Colonic mucosa (tissue), 4 donors: Measurements from ENCODE around the gene SORCS1. TPM values are rescaled to one million over a fixed set of nuclear protein-coding genes. Genes with fewer than 3 reads are reported as not detected.

Experiments used
- DNase-seq: peaks from one replicate; pipeline ENCODE4 v3.0.0-alpha.2; 2020
- H3K27ac ChIP-seq: fragments of 200-600 bp; one replicate; pipeline ENCODE4 v1.8.0; 2021
- H3K27me3 ChIP-seq: fragments of 200-600 bp; one replicate; pipeline ENCODE4 v1.8.0; 2021
- H3K36me3 ChIP-seq: fragments of 200-600 bp; one replicate; pipeline ENCODE4 v1.8.0; 2021
- H3K4me1 ChIP-seq: fragments of 200-600 bp; one replicate; pipeline ENCODE4 v1.8.0; 2021; ENCODE audit warnings: mild to moderate bottlenecking
- H3K4me3 ChIP-seq: fragments of 200-600 bp; one replicate; pipeline ENCODE4 v1.8.0; 2021
- H3K9ac ChIP-seq, 2 donors: one replicate each; pipeline ENCODE4 v1.7.0; 2013; ENCODE audit warnings: control low read depth in 2 of 2, low read depth in 2 of 2, low read length in 2 of 2
- H3K9me3 ChIP-seq: fragments of 200-600 bp; one replicate; pipeline ENCODE4 v1.8.0; 2021
- intact Hi-C: fragments of 100-400 bp; cut with DNase I; formaldehyde crosslinking; loops from one replicate; pipeline ENCODE4 v1.14.1; 2022
- total RNA-seq, 2 donors: library from RNA; stranded (reverse); fragmentation: NEBNext Ultra II Directional in 1 of 2; extraction: Animal tissue kit (Norgen Biotek cat#: 25700) in 1 of 2; gene quantifications; one replicate each; pipeline ENCODE4 v1.2.1, GENCODE V29; 2021
- TF ChIP-seq, protein P1 (sequence below): fragments of 200-600 bp; IDR thresholded peaks from one replicate; pipeline ENCODE4 v1.8.0; 2022; ENCODE audit warnings: antibody characterized with exemption, mild to moderate bottlenecking
- donor health status: healthy.
- donor health status: DM: no; HTN: no; CAD: no.
- donor health status: DM: no; HTN: no; CAD: no.

The SORCS1 gene
- total RNA-seq, 2 donors from 2014 or later: 0.40 to 1.6 TPM

DNA sequence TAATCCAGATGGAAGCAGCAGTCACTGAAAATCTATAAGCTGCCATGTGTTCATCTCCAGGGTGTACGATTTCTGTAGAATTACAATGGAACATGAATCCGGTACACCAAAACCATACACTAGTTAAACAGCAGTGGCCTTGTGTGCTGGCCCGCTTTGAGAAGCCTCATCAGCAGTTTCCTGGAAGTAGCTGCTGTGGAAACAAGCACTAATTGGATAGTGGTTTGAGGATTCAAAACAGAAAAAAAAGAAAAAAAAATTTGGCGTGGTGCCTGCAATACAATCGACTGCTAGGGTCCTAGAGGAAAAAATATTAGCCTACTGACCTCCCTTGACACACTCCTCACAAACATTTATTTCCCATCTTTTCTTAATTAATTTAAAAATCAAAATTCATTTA, 545.9 kb downstream of the SORCS1 start:
- no peaks in the 10 kb centered on the region for H3K4me1 ChIP-seq
- H3K9ac ChIP-seq: no peak overlapping the region
- no peak for DNase-seq
- H3K36me3 ChIP-seq: no peaks in the 10 kb centered on the region
- no peak overlapping the region for H3K4me3 ChIP-seq
- TF ChIP-seq, protein P1, sequence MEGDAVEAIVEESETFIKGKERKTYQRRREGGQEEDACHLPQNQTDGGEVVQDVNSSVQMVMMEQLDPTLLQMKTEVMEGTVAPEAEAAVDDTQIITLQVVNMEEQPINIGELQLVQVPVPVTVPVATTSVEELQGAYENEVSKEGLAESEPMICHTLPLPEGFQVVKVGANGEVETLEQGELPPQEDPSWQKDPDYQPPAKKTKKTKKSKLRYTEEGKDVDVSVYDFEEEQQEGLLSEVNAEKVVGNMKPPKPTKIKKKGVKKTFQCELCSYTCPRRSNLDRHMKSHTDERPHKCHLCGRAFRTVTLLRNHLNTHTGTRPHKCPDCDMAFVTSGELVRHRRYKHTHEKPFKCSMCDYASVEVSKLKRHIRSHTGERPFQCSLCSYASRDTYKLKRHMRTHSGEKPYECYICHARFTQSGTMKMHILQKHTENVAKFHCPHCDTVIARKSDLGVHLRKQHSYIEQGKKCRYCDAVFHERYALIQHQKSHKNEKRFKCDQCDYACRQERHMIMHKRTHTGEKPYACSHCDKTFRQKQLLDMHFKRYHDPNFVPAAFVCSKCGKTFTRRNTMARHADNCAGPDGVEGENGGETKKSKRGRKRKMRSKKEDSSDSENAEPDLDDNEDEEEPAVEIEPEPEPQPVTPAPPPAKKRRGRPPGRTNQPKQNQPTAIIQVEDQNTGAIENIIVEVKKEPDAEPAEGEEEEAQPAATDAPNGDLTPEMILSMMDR: no peak
- no peaks in the 10 kb centered on the region for H3K27me3 ChIP-seq
- H3K9me3 ChIP-seq: no peaks in the 10 kb centered on the region
- intact Hi-C loops: no loop called here
- H3K27ac ChIP-seq: no peak overlapping the region

DNA sequence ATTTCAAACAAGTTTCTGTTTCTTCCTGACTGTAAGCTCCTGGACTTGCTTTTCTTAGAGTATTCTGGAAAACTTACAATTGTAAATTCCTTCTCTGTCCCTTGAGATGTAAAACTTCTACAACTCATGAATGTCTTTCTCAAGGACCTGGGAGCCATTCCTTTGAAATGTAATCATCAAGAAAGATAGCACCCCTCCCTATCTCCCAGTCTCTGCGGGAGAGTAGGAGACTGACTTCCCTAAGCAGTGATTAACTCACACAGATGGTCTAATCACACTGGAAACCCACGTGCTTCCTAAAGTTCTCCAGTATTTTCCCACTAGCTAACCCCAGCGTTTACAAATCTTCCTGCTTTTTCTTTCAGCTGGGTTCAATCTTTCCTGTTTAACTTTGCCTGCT, 549.4 kb downstream of the SORCS1 start:
- intact Hi-C loops: no loop called here
- Histone ChIP-seq H3K4me3 (no peak overlapping the region), H3K9ac (no peak overlapping the region)

DNA sequence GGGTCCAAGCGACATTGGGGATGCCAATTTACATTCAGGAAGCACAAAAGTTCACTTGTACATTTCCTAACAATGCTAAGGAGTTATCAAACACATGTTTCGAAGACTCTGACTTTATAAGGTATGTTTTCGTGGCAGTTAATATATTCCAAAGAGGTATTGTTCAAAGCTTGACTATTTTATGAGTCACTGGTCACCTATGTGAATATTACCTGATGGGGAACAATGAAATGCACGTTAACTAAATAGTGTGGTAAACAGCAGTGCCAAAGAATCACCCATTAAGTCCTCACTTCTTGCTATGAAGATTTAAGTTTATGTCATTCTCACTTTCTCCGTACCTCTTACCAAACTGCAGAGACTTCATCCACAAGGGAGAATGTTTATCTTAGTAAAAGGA, 550.2 kb downstream of the SORCS1 start:
- TF ChIP-seq, protein P1: no peak
- no peak for DNase-seq
- intact Hi-C loops: no loop called here
- Histone ChIP-seq H3K27me3 (no peaks in the 10 kb centered on the region), H3K36me3 (no peaks in the 10 kb centered on the region), H3K27ac (no peak overlapping the region), H3K9ac (no peak overlapping the region), H3K4me3 (no peak overlapping the region), H3K9me3 (no peaks in the 10 kb centered on the region), H3K4me1 (no peaks in the 10 kb centered on the region)

More for the DNA sequence above, 549.4 kb downstream of the SORCS1 start:
- no peak for DNase-seq
- no peaks in the 10 kb centered on the region for H3K9me3 ChIP-seq
- H3K27me3 ChIP-seq: no peaks in the 10 kb centered on the region
- TF ChIP-seq, protein P1: no peak
- no peaks in the 10 kb centered on the region for H3K36me3 ChIP-seq
- H3K27ac ChIP-seq: no peak overlapping the region
- H3K4me1 ChIP-seq: no peaks in the 10 kb centered on the region

DNA sequence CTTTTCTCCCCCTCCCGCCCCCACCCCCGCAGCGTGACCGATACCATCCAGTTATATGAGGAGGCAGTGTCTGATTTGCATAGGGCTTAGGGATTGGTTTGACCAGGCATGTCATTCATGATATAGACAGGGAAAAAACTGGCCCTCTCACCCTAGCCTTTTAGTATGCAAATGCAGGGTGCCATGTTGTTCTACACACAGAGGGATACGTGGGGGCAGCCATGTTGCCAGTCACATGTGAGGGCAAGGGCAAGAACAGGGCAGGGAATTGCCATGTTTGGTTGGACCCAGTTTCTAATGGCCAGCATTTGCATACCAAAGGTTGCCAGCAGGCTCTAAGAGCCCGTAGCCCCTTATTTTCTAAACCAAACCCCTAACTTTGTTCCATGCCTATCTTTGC, 552.1 kb downstream of the SORCS1 start:
- Histone ChIP-seq H3K4me3 (no peak overlapping the region), H3K4me1 (no peaks in the 10 kb centered on the region), H3K27ac (no peak overlapping the region), H3K36me3 (no peaks in the 10 kb centered on the region), H3K9me3 (no peaks in the 10 kb centered on the region), H3K27me3 (no peaks in the 10 kb centered on the region), H3K9ac (no peak overlapping the region)
- intact Hi-C loops: no loop called here
- no peak for DNase-seq
- TF ChIP-seq, protein P1: no peak

DNA sequence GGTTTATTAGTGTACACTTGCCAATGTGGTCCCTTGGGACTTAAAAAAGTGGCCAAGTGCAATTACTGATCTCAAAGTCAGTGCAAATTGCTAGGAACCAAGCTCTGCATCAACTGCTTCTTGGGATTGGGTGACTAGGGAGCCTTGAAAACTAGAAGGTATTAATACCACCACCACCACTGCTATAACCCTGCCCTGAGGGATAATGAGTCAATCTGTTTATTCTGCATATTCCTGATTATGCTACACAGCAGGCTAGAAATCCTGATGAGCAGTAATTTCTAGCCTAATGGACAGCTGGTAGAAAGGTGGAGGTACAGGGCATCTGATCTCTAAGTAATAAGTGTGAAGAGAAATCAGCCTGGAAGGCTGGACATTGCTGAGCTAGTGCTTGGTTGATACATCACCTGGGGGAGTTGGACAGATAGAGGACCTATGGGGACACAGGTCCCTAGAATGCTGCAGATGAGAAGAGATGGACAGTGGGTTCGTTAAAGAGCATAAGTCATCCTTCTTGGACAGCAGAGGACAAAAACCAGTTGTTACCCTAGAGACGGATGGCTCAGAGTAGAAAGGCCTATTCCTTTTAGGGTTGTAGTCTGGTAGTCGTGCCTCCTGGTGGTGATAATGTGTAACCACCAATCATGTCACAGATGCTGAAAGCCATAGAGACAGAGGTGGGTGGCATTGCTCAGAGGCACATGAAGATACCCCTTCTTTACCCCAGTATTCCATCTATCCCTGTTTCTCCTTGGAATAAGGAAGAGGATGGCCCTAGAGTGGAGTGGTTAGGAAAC, 554.8 kb downstream of the SORCS1 start:
- TF ChIP-seq, protein P1: no peak
- Histone ChIP-seq H3K36me3 (no peaks in the 10 kb centered on the region), H3K4me3 (no peak overlapping the region), H3K9me3 (no peaks in the 10 kb centered on the region), H3K27ac (no peak overlapping the region), H3K27me3 (no peaks in the 10 kb centered on the region), H3K4me1 (no peaks in the 10 kb centered on the region), H3K9ac (no peak overlapping the region)
- intact Hi-C loops: no loop called here
- no peak for DNase-seq
